Measurements from ENCODE around the gene GCSAML. TPM values are rescaled to one million over a fixed set of nuclear protein-coding genes. Genes with fewer than 3 reads are reported as not detected.

The GCSAML gene
- polyA plus RNA-seq, 1 donor from 2014 or later, result not detected

Other genes with a start within 250 kb of the GCSAML start
- gene ZNF496, start 217.3 kb upstream of the GCSAML start, polyA plus RNA-seq, result 7.9 TPM
- gene NLRP3, start 133.0 kb upstream of the GCSAML start, polyA plus RNA-seq, result 0.08 TPM
- gene OR2B11, start 91.0 kb upstream of the GCSAML start, polyA plus RNA-seq, result not detected
- not detected for gene OR2C3, start 12.7 kb upstream of the GCSAML start, polyA plus RNA-seq
- gene OR2G2, start 39.2 kb downstream of the GCSAML start, polyA plus RNA-seq, result not detected
- gene OR2G3, start 56.5 kb downstream of the GCSAML start, polyA plus RNA-seq, result not detected
- gene OR13G1, start 130.6 kb downstream of the GCSAML start, polyA plus RNA-seq, result not detected
- not detected for gene OR6F1, start 167.5 kb downstream of the GCSAML start, polyA plus RNA-seq
- not detected for gene OR14K1, start 189.5 kb downstream of the GCSAML start, polyA plus RNA-seq
- gene OR14A2, start 199.0 kb downstream of the GCSAML start, polyA plus RNA-seq, result not detected
- gene OR1C1, start 211.4 kb downstream of the GCSAML start, polyA plus RNA-seq, result not detected

Data from IgD-negative memory B cell (primary cell).